ENCODE results near the gene TWF2. TPM values are rescaled to one million over a fixed set of nuclear protein-coding genes. Genes with fewer than 3 reads are reported as not detected.

The TWF2 gene
- total and polyA plus RNA-seq, 2 of the 4 experiments (the other 2 are of a cell fraction), result 111 to 145 TPM

DNA sequence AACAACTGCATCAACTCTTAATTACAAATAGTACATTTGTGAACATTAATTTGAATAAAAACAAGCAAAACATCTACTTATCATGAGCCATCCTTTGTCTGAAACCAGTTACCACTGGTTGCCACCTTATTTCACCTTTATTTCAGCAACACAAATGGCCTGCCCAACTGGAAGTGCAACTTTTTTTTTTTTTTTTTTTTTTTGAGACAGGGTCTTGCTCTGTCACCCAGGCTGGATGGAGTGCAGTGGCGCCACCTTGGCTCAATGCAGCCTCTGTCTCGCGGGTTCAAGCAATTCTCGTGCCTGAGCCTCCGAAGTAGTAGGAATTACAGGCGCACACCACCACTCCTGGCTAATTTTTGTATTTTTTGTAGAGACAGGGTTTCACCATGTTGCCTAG is 26.4 kb upstream of the TWF2 start:
- H3K4me2 ChIP-seq (ENCODE audit: low read depth, low read length), result no peak overlapping the region
- CTCF ChIA-PET, result no interaction called here
- WGBS, 2 experiments (ENCODE audit: extremely low coverage in 2 of 2, insufficient read length in 1 of 2), result no CpG with 5 or more reads among the region's 6 CpGs

More for the DNA sequence above, 26.4 kb upstream of the TWF2 start:
- H2AFZ ChIP-seq (replicated peaks; ENCODE audit: low read length, poor library complexity), result no peak overlapping the region
- peaks cover 3% of the 10 kb centered on the region; the same call in 1 of the 2 replicates for H3K4me1 ChIP-seq (ENCODE audit: control insufficient read depth, insufficient read depth, low read length)
- H3K14ac ChIP-seq (replicated peaks; ENCODE audit: low read depth, low read length), result no peak overlapping the region
- POLR2A ChIA-PET (ENCODE audit: unreplicated experiment), result no interaction called here
- peaks cover 54% of the 10 kb centered on the region for H3K36me3 ChIP-seq (ENCODE audit: control insufficient read depth, insufficient read depth, low read length)
- no peak overlapping the region for H2AK5ac ChIP-seq (ENCODE audit: low read depth, low read length)
- H2BK5ac ChIP-seq (ENCODE audit: low read depth, low read length, poor library complexity, severe bottlenecking), result no peak overlapping the region
- H2BK120ac ChIP-seq (ENCODE audit: low read depth, low read length), result no peak overlapping the region
- H4K8ac ChIP-seq (ENCODE audit: low read depth in 2 of 2, low read length in 2 of 2), result no peak overlapping the region
- peaks cover 32% of the 10 kb centered on the region for H4K20me1 ChIP-seq (ENCODE audit: insufficient read depth, low read length)
- TF ChIP-seq MAFK (IDR thresholded peaks at IDR 0.05; ENCODE audit: low read depth, low read length), result no peak
- TF ChIP-seq, protein P1, sequence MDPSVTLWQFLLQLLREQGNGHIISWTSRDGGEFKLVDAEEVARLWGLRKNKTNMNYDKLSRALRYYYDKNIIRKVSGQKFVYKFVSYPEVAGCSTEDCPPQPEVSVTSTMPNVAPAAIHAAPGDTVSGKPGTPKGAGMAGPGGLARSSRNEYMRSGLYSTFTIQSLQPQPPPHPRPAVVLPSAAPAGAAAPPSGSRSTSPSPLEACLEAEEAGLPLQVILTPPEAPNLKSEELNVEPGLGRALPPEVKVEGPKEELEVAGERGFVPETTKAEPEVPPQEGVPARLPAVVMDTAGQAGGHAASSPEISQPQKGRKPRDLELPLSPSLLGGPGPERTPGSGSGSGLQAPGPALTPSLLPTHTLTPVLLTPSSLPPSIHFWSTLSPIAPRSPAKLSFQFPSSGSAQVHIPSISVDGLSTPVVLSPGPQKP (IDR thresholded peaks at IDR 0.05; ENCODE audit: borderline replicate concordance, low read depth, low read length), result no peak
- no peak for TF ChIP-seq CTCF (conservative IDR thresholded peaks at IDR 0.05; ENCODE audit: low read depth, low read length)
- no peak for TF ChIP-seq POLR2A (IDR thresholded peaks at IDR 0.05; ENCODE audit: low read depth, low read length)
- TF ChIP-seq SMC3 (IDR thresholded peaks at IDR 0.05; ENCODE audit: low read depth, low read length), result no peak
- TF ChIP-seq, protein P2, sequence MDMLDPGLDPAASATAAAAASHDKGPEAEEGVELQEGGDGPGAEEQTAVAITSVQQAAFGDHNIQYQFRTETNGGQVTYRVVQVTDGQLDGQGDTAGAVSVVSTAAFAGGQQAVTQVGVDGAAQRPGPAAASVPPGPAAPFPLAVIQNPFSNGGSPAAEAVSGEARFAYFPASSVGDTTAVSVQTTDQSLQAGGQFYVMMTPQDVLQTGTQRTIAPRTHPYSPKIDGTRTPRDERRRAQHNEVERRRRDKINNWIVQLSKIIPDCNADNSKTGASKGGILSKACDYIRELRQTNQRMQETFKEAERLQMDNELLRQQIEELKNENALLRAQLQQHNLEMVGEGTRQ (IDR thresholded peaks at IDR 0.05; ENCODE audit: low read depth, low read length), result no peak
- TF ChIP-seq NFE2L2 (IDR thresholded peaks at IDR 0.05; ENCODE audit: low read depth, low read length), result no peak
- no peak for TF ChIP-seq CHD1 (IDR thresholded peaks at IDR 0.05; ENCODE audit: low read depth, low read length)
- no peak for TF ChIP-seq RFX5 (IDR thresholded peaks at IDR 0.05; ENCODE audit: low read depth, low read length)
- TF ChIP-seq FOS (IDR thresholded peaks at IDR 0.05; ENCODE audit: low read depth, low read length), result no peak
- TF ChIP-seq RCOR1 (IDR thresholded peaks at IDR 0.05; ENCODE audit: insufficient replicate concordance, low read length), result no peak
- H3K79me1 ChIP-seq (ENCODE audit: low read depth in 1 of 2, low read length in 2 of 2), result peaks cover 34 to 58% of the 10 kb centered on the region in 2 experiments
- H3K4me3 ChIP-seq (ENCODE audit: insufficient read depth, low read depth, low read length), result no peak overlapping the region
- H3K18ac ChIP-seq (ENCODE audit: low read depth, low read length), result no peak overlapping the region
- H3K9me1 ChIP-seq (ENCODE audit: insufficient read depth, low read length), result peaks cover 3% of the 10 kb centered on the region; the same call in 1 of the 2 replicates
- no peak overlapping the region for H4K91ac ChIP-seq (ENCODE audit: insufficient read depth, low read depth, low read length)
- H4K5ac ChIP-seq (ENCODE audit: low read depth, low read length), result no peak overlapping the region
- H3K9me3 ChIP-seq (ENCODE audit: control insufficient read depth, insufficient read depth, low read length), result no peaks in the 10 kb centered on the region
- no peak overlapping the region for H3K27ac ChIP-seq (ENCODE audit: insufficient read depth, low read length)
- no peaks in the 10 kb centered on the region for H3K27me3 ChIP-seq (ENCODE audit: control insufficient read depth, insufficient read depth, low read length)
- intact Hi-C loops (cut with micrococcal nuclease), result no loop called here
- no peak overlapping the region for H2BK20ac ChIP-seq (ENCODE audit: low read depth, low read length)
- H2AK9ac ChIP-seq (replicated peaks; ENCODE audit: low read depth, low read length, poor library complexity), result no peak overlapping the region
- no peak for ATAC-seq (ENCODE audit: low read depth)
- H3K4ac ChIP-seq (ENCODE audit: low read depth, low read length), result no peak overlapping the region
- dilution Hi-C loops (cut with HindIII; ENCODE audit: low sequenced_read_pairs, unreplicated experiment), result no loop called here
- H3K23ac ChIP-seq (ENCODE audit: low read depth, low read length), result no peak overlapping the region
- H3K9ac ChIP-seq (ENCODE audit: low read depth, low read length), result no peak overlapping the region
- no peak overlapping the region for H3K56ac ChIP-seq (ENCODE audit: extremely low read depth, insufficient read depth, low read length)
- in situ Hi-C loops (cut with MboI; ENCODE audit: low sequenced_read_pairs), result no loop called here
- no peak for DNase-seq
- no TSS peak for BruUV-seq (replicated peaks)
- H2BK15ac ChIP-seq (ENCODE audit: low read depth, low read length), result no peak overlapping the region
